ENCODE measurements around the gene ZBTB3. TPM values are rescaled to one million over a fixed set of nuclear protein-coding genes. Genes with fewer than 3 reads are reported as not detected.
"Not testable (repeated sequence)": the region's sequence is repeated elsewhere in the genome, so short reads cannot be mapped to it uniquely, and the experiment has no call there.

The ZBTB3 gene
- total RNA-seq, 1 experiment from 2014 or later, result 5.0 TPM

- in situ Hi-C loops (cut with HindIII; ENCODE audit: low pct_unique_long_range_greater_than_20kb, low sequenced_read_pairs), result no loop called here
- no peak for DNase-seq (ENCODE audit: low read depth, low spot score)
These were observed 47.1 kb downstream of the ZBTB3 start for GRCh38 chr11:62706850-62707247.

GRCh38 chr11:62705880-62706849 is 47.8 kb downstream of the ZBTB3 start:
- in situ Hi-C loops (cut with HindIII; ENCODE audit: low pct_unique_long_range_greater_than_20kb, low sequenced_read_pairs), result no loop called here
- DNase-seq (ENCODE audit: low read depth, low spot score), result peak; percentile 86

GRCh38 chr11:62705413-62705812 is 48.5 kb downstream of the ZBTB3 start:
- DNase-seq (ENCODE audit: low read depth, low spot score), result no peak
- in situ Hi-C loops (cut with HindIII; ENCODE audit: low pct_unique_long_range_greater_than_20kb, low sequenced_read_pairs), result no loop called here

GRCh38 chr11:62703921-62704320 is 50.0 kb downstream of the ZBTB3 start:
- DNase-seq (ENCODE audit: low read depth, low spot score); in situ Hi-C loops (cut with HindIII; ENCODE audit: low pct_unique_long_range_greater_than_20kb, low sequenced_read_pairs): not testable (repeated sequence)

- DNase-seq (ENCODE audit: low read depth, low spot score), result no peak
- in situ Hi-C loops (cut with HindIII; ENCODE audit: low pct_unique_long_range_greater_than_20kb, low sequenced_read_pairs), result no loop called here
These were observed 51.7 kb downstream of the ZBTB3 start for GRCh38 chr11:62702246-62702645.

Small RNA genes within 50 kb of the gene (small RNA-seq; reads per million reads assigned to genes)
- 0 to 0.05 reads per million in 2 experiments for gene MIR6514

Other genes starting within 250 kb of the ZBTB3 start
- 11.3 and 14.3 TPM in 2 replicates for gene AHNAK, start 207.4 kb downstream of the ZBTB3 start, total RNA-seq (2014; rRNA removed; shearing (Covaris generic))
- 1,631 and 1,643 TPM in 2 replicates for gene EEF1G, start 180.3 kb downstream of the ZBTB3 start, total RNA-seq (2014; rRNA removed; shearing (Covaris generic))
- gene TUT1, start 162.6 kb downstream of the ZBTB3 start, total RNA-seq (2014; rRNA removed; shearing (Covaris generic)), result 6.0 and 7.3 TPM in 2 replicates
- gene MTA2, start 152.3 kb downstream of the ZBTB3 start, total RNA-seq (2014; rRNA removed; shearing (Covaris generic)), result 55.4 and 56.3 TPM in 2 replicates
- 9.1 and 9.7 TPM in 2 replicates for gene EML3, start 141.4 kb downstream of the ZBTB3 start, total RNA-seq (2014; rRNA removed; shearing (Covaris generic))
- 0.79 and 1.2 TPM in 2 replicates for gene ROM1, start 140.9 kb downstream of the ZBTB3 start, total RNA-seq (2014; rRNA removed; shearing (Covaris generic))
- 66.7 and 70.2 TPM in 2 replicates for gene B3GAT3, start 132.2 kb downstream of the ZBTB3 start, total RNA-seq (2014; rRNA removed; shearing (Covaris generic))
- 141 and 170 TPM in 2 replicates for gene GANAB, start 107.5 kb downstream of the ZBTB3 start, total RNA-seq (2014; rRNA removed; shearing (Covaris generic))
- 11.8 and 14.1 TPM in 2 replicates for gene INTS5, start 100.9 kb downstream of the ZBTB3 start, total RNA-seq (2014; rRNA removed; shearing (Covaris generic))
- 48.5 and 73.7 TPM in 2 replicates for gene C11orf98, start 89.0 kb downstream of the ZBTB3 start, total RNA-seq (2014; rRNA removed; shearing (Covaris generic))
- gene CSKMT, start 88.8 kb downstream of the ZBTB3 start, total RNA-seq (2014; rRNA removed; shearing (Covaris generic)), result 4.5 and 6.5 TPM in 2 replicates
- 10.2 and 10.3 TPM in 2 replicates for gene UQCC3, start 82.5 kb downstream of the ZBTB3 start, total RNA-seq (2014; rRNA removed; shearing (Covaris generic))
- 3.6 and 3.9 TPM in 2 replicates for gene LBHD1, start 81.9 kb downstream of the ZBTB3 start, total RNA-seq (2014; rRNA removed; shearing (Covaris generic))
- gene UBXN1, start 75.1 kb downstream of the ZBTB3 start, total RNA-seq (2014; rRNA removed; shearing (Covaris generic)), result 97.2 and 100 TPM in 2 replicates
- gene LRRN4CL, start 64.6 kb downstream of the ZBTB3 start, total RNA-seq (2014; rRNA removed; shearing (Covaris generic)), result 1.1 and 1.3 TPM in 2 replicates
- gene BSCL2, start 46.7 kb downstream of the ZBTB3 start, total RNA-seq (2014; rRNA removed; shearing (Covaris generic)), result 90.7 and 98.1 TPM in 2 replicates
- gene GNG3, start 46.5 kb downstream of the ZBTB3 start, total RNA-seq (2014; rRNA removed; shearing (Covaris generic)), result not detected in 2 replicates
- 4.1 and 5.1 TPM in 2 replicates for gene HNRNPUL2, start 26.7 kb downstream of the ZBTB3 start, total RNA-seq (2014; rRNA removed; shearing (Covaris generic))
- gene TTC9C, start 25.7 kb downstream of the ZBTB3 start, total RNA-seq (2014; rRNA removed; shearing (Covaris generic)), result 25.0 and 25.4 TPM in 2 replicates
- gene POLR2G, start 7.4 kb upstream of the ZBTB3 start, total RNA-seq (2014; rRNA removed; shearing (Covaris generic)), result 85.8 and 95.1 TPM in 2 replicates
- 19.7 and 22.6 TPM in 2 replicates for gene TAF6L, start 17.2 kb upstream of the ZBTB3 start, total RNA-seq (2014; rRNA removed; shearing (Covaris generic))
- gene TMEM179B, start 33.2 kb upstream of the ZBTB3 start, total RNA-seq (2014; rRNA removed; shearing (Covaris generic)), result 83.6 and 95.0 TPM in 2 replicates
- gene TMEM223, start 37.8 kb upstream of the ZBTB3 start, total RNA-seq (2014; rRNA removed; shearing (Covaris generic)), result 23.6 and 23.9 TPM in 2 replicates
- 11.4 and 16.3 TPM in 2 replicates for gene NXF1, start 51.3 kb upstream of the ZBTB3 start, total RNA-seq (2014; rRNA removed; shearing (Covaris generic))
- gene STX5, start 77.9 kb upstream of the ZBTB3 start, total RNA-seq (2014; rRNA removed; shearing (Covaris generic)), result 16.1 and 18.1 TPM in 2 replicates
- gene TEX54, start 78.7 kb upstream of the ZBTB3 start, total RNA-seq (2014; rRNA removed; shearing (Covaris generic)), result not detected in 2 replicates
- gene WDR74, start 85.4 kb upstream of the ZBTB3 start, total RNA-seq (2014; rRNA removed; shearing (Covaris generic)), result 61.2 and 61.4 TPM in 2 replicates
- 734 and 765 TPM in 2 replicates for gene SLC3A2, start 126.7 kb upstream of the ZBTB3 start, total RNA-seq (2014; rRNA removed; shearing (Covaris generic))
- gene CHRM1, start 167.2 kb upstream of the ZBTB3 start, total RNA-seq (2014; rRNA removed; shearing (Covaris generic)), result 0.16 and 0.18 TPM in 2 replicates
- gene SLC22A6, start 230.8 kb upstream of the ZBTB3 start, total RNA-seq (2014; rRNA removed; shearing (Covaris generic)), result not detected in 2 replicates

Measured in SK-MEL-5 (cell line).